NCI-H226 (cell line): ENCODE data around the gene MACROD1.
"Not testable (repeated sequence)": the region's sequence is repeated elsewhere in the genome, so short reads cannot be mapped to it uniquely, and the experiment has no call there.

ENCODE experiments used
- DNase-seq: peaks from one replicate; pipeline ENCODE4 v3.0.0-alpha.2; 2015

The MACROD1 gene

DNA sequence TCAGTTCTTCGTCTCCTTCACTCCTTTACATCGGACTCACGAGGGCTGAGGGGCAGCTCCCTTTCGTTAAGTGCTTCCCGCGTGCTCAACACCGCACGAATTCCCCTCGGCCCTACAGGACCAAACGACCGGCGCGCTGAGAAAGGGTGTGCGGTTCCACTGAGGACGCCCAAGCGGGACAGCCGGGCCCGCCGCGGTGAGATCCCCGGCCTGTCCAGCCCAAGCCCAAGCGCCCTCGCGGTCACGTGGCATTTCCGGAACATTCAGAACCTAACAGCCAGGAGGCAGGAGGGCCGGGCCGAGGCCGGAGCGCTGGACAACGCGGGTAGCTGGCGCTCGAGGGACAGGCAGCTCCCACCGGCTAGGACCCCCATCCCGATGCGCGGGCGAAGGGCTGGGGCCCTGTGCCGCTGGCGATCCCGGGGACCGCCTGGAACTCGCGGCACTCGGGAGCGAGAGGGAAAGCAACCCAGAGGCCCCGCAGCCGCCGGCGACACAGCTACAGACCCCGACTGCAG lies 19.3 kb upstream of the MACROD1 start:
- DNase-seq = peak; percentile 86

DNA sequence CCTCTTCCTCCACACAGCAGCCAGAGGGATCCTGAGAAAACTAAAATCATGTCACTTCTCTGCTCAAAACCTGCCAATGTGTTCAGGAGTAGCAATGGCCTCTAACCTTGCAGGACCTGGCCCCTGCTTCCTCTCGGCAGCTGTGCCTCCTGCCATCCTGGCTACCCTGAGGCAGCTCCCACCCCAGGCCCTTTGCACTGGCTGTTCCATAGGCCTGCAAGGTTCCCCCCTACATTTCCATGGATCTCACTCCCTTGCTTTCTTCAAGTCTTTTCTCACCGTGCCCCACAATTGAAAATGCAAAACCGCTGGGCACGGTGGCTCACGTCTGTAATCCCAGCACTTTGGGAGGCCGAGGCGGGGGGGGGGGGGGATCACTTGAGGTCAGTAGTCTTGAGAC lies 18.0 kb upstream of the MACROD1 start:
- no peak for DNase-seq

DNA sequence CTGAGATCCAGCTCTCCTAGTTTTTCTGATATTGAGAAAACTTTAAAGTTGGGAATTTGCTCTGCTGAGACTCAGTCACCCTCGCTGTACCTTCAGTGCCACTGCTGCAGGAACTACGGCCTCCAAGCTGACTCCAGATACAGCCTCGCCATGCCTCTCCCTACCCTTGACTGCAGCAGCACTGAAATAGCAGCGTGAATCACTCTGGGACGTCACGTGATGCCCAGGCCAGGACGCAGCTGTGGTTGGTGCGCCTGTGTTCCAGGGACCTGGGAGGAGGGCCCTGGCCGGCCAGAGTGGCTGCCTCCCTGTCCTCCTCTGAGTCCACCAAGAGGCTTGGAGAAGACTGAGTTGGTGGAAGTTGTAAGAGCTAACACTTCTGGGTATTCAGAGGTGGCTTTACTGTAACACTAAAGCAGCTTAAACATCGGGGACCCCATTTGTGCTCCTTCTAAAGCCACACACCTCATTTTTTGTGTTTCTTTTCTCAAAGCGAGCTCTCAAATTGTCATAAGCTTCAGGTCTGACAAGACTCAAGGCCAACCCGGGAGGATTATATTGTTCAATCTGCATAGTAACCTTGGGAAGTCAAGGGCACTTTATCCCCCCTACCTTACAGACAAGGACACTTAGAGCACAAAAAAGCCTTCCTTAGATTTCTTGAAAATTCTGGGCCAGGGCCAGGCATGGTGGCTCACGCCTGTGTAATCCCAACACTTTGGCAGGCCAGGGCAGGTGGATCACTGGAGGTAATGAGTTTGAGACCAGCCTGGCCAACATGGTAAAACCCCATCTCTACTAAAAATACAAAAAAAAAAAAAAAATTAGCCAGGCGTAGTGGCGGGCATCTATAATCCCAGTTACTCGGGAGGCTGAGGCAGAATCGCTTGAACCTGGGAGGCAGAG lies 15.8 kb upstream of the MACROD1 start:
- DNase-seq = peak; percentile 78

DNA sequence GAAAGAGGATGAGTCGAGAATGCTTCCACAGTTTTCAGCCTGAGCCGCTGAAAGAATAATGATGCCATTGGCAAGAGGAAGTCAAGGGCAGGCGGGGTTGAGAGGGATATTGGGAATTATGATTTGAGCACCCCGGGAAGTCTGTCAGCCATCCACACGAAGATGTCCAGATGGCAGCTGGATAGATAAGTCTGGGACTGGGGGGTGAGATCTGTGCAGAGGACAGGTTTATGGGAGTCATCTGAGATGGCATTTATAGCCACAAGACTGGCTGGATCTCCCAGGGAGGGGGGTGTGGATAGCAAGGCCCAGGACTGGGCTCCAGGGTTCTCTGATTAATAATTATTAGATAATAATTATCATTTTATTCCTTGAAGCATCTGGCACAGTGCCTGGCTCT lies 15.0 kb upstream of the MACROD1 start:
- DNase-seq = no peak

DNA sequence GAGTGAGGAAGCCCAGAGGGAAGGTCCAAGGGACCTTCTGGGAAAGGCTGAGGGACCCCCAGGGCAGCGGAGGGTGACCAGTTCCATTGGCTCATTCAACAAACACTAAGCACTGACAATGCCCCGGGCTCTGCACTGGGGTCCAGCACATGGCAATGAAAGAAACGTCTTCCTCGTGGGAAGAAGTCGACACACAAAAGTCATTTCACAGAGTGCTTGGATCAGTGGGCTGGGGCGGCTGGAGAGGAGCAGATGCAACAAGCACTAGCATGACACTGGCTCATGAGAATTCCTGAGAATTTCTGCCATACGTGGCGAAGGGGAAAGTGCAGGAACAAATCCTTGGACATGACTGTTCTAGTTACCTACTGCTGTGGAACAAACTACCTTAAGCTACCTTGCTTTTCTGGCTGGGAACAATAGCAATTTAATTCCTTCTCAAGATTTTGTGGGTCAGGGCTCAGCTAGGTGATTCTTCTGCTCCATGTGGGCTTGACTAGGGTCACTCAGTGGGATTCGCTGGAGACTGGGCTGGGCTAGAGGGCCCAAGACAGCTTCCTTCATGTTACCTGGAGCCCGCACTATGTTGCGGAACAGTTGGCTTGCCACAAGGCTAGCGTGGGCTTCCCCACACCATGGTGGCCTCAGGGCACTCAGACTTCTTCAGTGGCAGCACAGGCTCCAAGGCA lies 13.2 kb upstream of the MACROD1 start:
- DNase-seq = no peak

DNA sequence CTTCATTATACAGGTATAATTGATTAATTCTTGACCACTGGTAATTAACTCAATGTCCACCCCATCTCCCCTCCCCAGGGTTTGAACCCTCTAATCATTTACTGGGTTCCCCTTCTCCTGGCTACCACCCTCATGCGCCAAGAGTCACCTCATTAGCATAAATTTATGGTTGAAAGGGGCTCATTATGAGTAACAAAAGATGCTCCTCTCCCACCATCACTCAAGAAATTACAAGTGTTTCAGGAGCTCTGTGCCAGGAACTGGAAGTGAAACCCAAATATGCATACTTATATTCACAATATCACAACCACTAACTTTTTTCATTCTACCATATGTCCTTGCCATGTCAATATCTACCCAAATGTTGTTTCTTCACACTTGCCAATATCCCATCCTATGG lies 12.3 kb upstream of the MACROD1 start:
- DNase-seq = no peak

DNA sequence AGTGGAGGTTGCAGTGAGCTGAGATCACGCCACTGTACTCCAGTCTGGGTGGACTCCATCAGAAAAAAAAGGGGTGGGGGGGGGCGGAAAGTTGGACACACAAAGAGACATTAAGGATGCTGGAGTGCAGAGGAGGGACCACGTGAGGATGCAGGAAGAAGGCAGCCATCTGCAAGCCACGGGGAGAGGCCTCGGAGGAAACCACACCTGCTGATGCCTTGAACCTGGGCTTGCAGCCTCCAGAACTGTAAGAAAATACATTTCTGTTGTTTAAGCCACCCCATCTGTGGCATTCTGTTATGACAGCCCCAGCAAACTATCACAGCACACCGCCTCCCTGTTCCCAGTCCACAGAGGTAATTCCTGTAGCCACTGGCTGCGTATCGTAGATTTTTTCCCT lies 10.8 kb upstream of the MACROD1 start:
- DNase-seq = no peak

DNA sequence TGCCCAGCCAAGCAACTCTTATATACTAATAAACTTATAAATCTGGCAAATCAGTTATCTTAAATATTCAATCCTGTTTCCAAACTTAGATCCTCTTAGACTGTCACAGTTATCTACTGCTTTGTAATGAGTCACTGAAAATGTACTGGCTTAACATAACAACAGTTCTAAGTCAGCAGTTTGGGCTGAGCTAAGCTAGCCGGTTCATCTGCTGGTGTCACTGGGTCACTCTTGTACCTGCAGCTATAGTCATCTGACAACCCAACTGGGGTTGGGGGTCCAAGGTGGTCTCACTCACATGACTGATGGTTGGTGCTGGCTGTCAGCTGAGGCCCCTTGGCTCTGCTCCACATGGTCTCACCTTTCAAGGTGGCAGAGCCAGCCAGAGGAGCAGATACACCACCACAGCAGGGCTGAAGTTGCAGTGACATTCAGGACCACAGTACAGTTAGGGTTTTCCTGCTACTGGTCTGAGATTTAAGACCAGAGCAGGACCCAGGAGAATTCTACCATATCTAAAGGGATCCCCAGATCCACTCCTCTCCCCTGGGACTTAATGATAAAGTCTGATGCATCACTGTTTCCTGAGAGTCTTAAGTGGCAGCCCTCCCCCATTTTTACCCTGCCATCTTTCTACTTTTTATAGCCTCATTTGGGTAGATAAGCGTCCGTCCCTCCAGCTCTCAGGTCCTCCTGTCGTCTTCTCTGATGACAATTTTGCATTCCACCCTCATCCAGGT lies 7.9 kb upstream of the MACROD1 start:
- peak; percentile 20 for DNase-seq

DNA sequence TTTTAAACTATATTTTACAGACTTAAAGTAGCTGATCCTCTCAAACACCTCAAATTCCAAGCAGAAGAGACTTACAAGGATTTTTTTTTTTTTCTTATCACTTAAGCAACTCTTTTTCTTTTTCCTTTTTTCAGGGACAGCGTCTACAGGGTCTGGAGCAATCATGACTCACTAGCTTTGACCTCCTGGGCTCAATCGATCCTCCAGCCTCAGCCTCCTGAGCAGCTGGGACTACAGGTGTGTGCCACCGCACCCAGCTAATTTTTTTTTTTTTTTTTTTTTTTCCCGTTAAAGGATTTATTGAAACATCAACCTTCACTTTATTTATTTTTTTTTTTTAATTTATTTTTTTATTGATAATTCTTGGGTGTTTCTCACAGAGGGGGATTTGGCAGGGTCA lies 4.5 kb upstream of the MACROD1 start:
- no peak for DNase-seq

DNA sequence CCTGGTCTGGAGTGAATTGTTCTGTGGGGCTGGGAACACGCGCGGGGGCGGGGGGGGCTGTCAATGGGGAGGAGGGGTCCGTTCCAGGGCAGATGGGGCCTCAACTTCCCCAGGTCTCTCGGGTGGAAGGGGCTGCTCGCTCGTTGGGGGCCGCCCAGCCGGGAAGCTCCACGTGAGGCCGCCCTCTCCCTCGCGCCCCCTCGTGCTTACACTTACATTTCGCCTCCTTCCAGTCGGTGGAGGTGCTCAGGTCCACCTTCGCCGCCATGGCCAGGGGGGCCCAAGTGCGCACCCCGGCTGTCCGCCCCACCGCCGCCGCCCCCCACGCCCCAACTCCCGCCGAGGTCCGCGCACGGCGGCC lies 452 bp downstream of the MACROD1 start:
- DNase-seq = no peak

DNA sequence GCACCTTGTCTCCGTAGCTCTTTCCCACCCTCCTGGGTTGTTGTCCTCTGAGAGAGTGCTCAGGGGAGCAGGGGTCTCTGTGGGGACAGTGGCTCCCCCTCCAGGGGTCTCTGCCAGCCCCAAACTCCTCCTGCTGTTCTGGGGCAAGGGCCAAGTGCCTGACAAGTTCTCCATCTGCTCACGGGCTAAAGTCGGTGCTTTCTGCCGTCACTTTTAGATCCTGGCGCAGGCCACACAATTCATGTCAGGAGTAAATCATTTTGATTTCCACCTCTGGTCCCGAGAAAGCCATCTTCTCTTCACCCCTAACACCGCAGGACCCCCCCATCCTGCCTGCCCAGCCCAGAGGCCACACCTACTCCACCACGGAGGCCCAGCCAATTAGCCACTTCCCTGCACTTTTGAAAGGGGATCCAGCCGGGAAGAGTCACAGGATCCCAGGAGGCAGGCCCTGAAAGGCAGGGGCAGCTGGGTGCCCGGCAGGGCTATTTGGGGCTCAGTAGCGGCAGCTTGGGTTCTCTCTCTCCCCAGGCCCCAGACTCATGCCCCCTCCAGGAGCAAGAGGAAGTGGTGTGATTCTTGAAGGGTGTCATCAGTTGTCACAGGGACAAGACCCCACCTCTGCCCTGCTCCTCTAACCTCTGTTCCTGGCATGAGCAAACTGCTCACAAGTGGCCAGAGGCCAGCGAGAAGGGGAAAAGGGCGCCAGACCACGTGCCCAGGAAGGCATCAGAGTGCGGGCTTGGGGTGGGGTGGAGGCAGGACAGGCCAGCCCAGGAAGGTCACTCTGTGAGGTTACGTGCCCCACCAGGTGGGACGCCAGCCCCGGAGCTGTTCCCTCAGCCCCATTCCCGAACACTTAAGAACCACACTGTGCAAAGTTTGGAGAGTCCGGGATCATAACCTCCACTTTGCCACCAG lies 1.3 kb downstream of the MACROD1 start:
- DNase-seq = no peak

DNA sequence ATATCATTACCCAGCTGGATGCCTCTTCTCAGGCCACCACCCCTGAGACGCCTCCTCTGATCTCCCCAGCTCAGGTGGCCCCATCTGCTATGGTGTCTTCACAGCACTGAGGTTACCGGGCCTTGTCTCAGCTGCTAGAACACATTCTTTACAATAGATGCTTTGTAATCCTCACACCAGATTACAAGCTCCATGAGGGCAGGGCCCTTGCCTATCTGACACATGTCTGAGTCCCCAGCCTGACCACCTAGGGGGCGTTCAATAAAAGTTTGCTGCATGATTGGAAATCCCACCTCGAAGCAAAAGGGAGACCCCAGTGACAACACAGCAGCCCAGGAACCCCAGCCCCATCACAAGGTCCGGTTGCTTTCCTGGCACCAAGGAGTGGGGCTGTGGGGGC lies 2.0 kb downstream of the MACROD1 start:
- DNase-seq = no peak

DNA sequence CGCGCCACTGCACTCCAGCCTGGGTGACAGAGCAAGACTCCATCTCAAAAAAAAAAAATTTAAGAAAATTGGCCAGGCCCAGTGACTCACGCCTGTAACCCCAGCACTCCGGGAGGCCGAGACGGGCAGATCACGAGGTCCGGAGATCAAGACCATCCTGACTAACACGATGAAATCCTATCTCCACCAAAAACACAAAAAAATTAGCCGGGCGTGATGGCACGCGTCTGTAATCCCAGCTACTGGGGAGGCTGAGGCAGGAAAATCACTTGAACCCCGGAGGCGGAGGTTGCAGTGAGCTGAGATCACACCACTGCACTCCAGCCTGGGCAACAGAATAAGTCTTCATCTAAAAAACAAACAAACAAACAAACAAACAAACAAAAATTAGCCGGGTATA lies 3.1 kb downstream of the MACROD1 start:
- not testable (repeated sequence) for DNase-seq

DNA sequence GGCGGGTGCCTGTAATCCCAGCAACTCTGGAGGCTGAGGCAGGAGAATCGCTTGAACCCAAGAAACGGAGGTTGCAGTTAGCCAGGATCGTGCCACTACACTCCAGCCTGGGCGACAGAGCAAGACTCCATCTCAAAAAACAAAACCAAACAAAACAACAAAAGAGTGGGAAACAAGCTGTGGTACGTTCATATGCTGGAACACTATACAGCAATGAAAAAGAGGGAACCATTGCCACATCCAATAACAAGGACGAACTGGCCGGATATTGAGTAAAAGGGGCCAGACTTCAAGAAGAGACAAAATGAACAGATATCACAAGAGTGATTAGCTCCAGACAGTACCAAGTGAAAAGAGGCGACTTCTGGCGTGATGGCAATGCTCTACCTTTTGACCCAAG lies 4.9 kb downstream of the MACROD1 start:
- DNase-seq = no peak

DNA sequence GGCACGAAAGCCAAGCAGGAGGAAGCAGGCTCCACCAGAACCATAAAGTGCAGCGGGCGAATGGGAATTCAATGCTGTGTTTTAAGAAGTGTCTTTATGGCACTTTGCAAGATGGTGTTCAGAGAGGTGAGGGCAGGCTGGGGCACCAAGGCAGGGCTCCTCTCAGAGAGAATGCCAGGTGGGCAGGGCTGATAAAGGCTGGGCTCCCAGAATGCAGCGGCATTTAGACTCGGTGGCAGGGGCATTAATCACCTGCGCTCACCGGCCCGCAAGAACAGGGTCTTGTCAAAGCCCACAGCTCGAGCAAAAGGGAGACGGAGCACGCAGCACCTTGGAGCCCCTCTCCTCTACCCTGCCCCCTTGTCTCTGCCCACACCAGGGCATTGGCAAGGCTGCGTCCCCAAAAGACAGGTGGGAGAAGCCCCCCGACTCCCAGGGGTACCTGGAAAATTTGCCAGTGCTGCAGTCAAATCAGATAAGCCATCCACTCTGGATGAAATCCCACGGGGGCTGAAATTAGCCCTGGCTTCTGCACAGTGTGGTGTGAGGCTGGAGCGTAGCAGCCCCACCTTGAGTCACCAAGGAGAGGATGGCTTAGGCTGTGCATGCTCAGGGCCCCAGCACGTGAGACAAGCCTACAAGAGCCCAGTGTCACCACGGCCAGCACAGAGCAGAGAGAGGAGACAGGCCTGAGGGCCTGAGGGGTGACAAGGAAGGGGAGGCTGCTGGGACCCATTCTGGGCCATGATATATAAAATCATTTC lies 8.1 kb downstream of the MACROD1 start:
- DNase-seq = no peak

DNA sequence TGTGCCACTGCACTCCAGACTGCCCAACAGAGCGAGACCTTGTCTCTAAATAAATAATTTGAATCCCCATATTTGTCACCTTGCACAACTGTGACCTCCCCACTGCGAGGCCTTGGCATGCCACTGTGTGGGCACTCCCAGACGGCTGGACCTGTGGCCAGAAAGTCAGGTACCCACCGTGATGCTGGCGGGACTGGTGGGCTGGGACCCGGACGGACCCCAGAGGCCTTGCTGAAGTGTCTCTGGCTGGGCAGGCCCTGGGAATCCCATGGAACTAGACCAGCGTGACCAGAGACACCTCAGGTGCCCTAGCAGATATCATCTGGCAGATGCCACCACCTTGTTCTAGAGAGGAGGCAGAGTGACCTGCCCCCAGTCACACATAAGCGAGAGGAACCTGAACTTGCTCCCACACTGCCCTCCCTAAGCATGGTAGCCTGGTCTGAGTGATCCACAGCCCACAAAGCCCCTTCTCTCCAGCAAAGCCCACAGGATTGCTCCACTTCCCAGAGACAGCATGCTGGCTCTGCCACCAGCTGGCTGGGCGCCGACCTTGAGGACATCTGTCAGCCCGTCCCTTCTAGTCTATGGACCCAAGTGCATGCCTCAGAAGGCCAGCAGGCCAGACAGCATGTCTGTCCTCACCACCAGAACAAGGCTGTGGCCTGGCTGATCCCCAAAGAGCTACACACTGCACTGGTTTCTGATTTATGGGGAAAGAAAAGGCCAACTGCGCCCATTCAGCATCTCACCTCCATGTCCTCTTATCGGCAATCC lies 9.5 kb downstream of the MACROD1 start:
- no peak for DNase-seq

DNA sequence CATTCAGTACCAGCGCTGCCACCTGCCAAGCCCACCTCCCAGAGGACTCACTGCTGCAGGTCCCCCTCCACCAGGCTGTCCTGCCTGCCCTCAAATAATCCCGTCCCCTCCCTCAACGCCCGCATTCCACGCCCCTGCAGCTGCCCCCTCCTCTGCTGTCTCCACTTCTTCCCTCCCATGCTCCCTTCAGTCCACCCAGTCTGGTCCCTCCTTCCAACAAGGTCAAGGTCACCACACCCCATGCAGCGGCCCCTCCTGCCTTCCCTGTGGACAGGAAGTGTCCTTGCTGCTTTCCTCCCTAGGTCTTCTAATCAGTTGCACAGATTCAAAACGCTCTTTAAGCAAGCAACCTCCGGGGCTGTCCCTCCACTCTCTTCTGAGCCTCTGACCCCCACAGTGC lies 12.1 kb downstream of the MACROD1 start:
- DNase-seq = no peak

DNA sequence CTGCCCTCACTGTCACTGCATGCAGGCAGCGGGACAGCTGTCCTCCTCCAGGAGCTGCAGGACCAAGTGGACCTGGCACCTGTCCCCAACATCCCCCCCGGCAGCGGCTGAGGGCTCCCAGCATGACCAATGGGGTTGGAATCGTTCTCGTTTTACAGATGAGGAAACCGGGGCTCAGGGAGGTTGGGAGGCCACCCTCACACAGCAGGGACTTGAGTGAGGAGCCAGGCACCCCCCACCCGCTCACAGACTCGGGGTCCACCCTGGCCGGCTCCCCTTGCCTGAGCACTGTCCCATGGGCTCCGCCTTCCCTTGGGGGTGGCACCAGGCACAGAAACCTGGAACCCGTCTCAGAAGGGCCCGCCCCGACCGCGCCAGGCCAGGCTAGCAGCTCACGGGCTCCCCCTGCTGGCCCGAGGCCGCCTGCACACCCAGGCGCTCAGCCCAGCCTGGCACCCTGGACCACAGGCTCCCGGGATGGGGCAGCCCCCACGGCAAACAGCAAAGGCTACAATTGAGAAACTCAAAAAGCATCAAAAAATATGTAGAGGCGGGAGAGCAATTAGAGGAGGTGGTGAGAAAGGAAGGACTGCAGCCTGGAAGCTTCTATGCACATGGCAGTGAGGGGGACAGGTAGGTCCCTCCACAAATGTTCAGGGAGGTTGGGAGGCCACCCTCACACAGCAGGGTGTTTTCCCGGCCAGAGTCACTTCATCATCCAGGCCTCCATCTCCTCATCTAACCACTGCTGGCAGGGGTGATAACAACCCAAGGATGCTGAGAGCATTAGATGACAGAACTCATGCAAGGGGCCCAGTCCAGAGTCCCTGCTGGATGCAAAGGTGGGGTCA lies 12.8 kb downstream of the MACROD1 start:
- DNase-seq = peak; percentile 26

DNA sequence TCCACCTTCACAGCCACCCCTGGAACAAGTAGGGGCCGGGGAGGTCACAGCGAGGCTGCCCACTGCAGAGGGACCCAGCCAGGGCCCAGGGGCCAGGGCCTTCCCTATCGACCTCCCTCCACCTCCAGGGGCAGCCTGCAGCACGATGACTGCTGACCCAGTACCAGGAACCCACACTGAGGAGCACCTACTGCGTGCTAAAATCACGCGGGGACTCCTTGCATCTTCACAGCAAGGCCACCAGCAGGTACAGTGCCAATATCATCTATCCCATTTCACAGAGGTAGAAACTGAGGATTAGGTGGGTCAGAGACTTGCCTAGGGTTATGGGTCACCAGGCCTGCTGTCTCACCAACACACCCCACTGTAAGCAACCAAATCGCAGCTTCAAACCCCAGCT lies 14.6 kb downstream of the MACROD1 start:
- no peak for DNase-seq
